Thyroid gland (tissue), 4 donors: Measurements from ENCODE around the gene UBE2V1.

ENCODE experiments used
- CTCF ChIP-seq, 6 experiments: fragments of 200-600 bp in 3 of 6; fragments of 450-650 bp in 3 of 6; sonication (generic) in 3 of 6; IDR thresholded peaks; one replicate each; pipeline ENCODE4 v1.5.1; 2016 to 2019; ENCODE audit warnings: antibody characterized with exemption in 6 of 6, mild to moderate bottlenecking in 2 of 6, inconsistent platforms in 1 of 6, moderate library complexity in 1 of 6
- POLR2A ChIP-seq, 2 donors: fragments of 450-650 bp; IDR thresholded peaks; one replicate each; pipeline ENCODE4 v1.6.1; 2017; ENCODE audit warnings: antibody characterized with exemption in 2 of 2, mild to moderate bottlenecking in 2 of 2, moderate library complexity in 1 of 2

DNA sequence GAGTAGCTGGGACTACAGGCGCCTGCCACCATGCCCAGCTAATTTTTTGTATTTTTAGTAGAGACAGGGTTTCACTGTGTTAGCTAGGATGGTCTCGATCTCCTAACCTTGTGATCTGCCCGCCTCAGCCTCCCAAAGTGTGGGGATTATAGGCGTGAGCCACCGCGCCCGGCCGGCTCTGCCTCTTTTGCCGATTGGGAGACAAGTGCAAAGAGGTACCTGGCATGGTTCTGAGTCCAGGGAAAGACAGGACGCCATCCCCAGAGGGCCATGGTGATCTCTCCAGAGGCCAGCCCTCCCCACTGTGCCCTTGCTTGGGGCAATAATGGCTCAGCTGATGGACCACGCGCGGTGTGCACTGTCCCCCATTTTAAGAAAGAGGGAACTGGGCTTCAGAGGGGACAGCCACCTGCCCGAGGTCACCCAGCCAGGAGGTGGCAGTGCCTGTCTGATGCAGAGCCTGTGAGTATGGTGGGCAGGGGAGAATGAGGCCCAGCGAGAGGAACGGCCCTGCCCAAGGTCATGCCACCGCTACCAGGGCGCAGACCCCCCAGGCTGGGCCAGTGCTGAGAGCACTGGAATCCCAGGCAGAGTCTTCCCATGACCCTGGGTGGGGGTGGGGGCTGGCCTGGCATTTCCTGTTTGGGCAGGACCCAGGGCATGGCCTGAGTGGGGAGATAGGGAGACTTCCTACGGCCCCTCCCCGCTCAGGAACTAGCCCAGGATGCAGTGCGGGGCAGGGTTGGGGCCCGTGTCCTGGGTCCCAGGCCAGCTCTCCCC, 69.2 kb downstream of the UBE2V1 start:
- TF ChIP-seq CTCF (IDR thresholded peaks at IDR 0.05) (no peak), POLR2A (IDR thresholded peaks at IDR 0.05) (no peak)
